K562 (cell line): ENCODE results near the gene PIAS3. TPM values are rescaled to one million over a fixed set of nuclear protein-coding genes. Genes with fewer than 3 reads are reported as not detected.

ENCODE experiments used
- BRD9 ChIP-seq: fragments of 450-650 bp; IDR thresholded peaks from 2 replicates; pipeline ENCODE4 v1.6.1; 2018; ENCODE audit warnings: low read depth; ENCODE audit not compliant: partially characterized antibody
- CBX3 ChIP-seq, 2 experiments: IDR thresholded peaks; 1 replicate in 1 of 2; 2 replicates in 1 of 2; pipeline ENCODE4 v1.6.1; 2012; ENCODE audit warnings: inconsistent platforms in 2 of 2, low read length in 2 of 2, borderline replicate concordance in 1 of 2, control low read depth in 1 of 2
- E2F3 ChIP-seq: fragments of 250-450 bp; sonication (Bioruptor Pico); IDR thresholded peaks from 2 replicates; pipeline ENCODE4 v1.4.0; 2020; ENCODE audit warnings: mild to moderate bottlenecking
- SMC3 ChIP-seq: conservative IDR thresholded peaks from 2 replicates; pipeline ENCODE4 v1.6.1; 2011; ENCODE audit warnings: low read depth, low read length, improper control_type of control experiment; ENCODE audit not compliant: insufficient read depth
- ZNF143 ChIP-seq: sonication (generic); formaldehyde crosslinking; IDR thresholded peaks from 2 replicates; pipeline ENCODE4 v1.9.0; 2022; ENCODE audit warnings: mild to moderate bottlenecking, missing genetic modification reagents
- ZNF586 ChIP-seq: fragments of 450-650 bp; formaldehyde crosslinking; conservative IDR thresholded peaks from 2 replicates; pipeline ENCODE4 v1.4.0; 2020; ENCODE audit warnings: mild to moderate bottlenecking, moderate library complexity
- polyA plus RNA-seq, 8 experiments: library from polyadenylated mRNA; depleted of rRNA in 4 of 8; stranded (reverse) in 5 of 8; unstranded in 3 of 8; fragments of >200 nt; fragmentation: Nextera tagmentation in 2 of 8; fragmentation: Illumina TruSeq in 1 of 8; extraction: Ambion mirVana in 2 of 8; extraction: Trizol in 1 of 8; gene quantifications; 2 replicates each; pipeline versions ENCODE4 v1.2.1 to v1.2.3, GENCODE V29; 2011 to 2014; ENCODE audit warnings: inconsistent platforms in 1 of 8, missing spikeins in 1 of 8
- total RNA-seq, 7 experiments: library from RNA; depleted of rRNA in 6 of 7; stranded (reverse); fragments of >200 nt in 6 of 7; fragmentation: Illumina TruSeq in 2 of 7; extraction: Trizol in 2 of 7; gene quantifications; 2 replicates each; pipeline versions ENCODE4 v1.2.1 to v1.2.3, GENCODE V29; 2011 to 2021; ENCODE audit warnings: low replicate concordance in 1 of 7
- TF ChIP-seq, protein P1 (sequence below): sonication (generic); formaldehyde crosslinking; IDR thresholded peaks from 2 replicates; pipeline ENCODE4 v1.8.1; 2023; ENCODE audit warnings: mild to moderate bottlenecking, missing genetic modification reagents
- TF ChIP-seq, protein P2 (sequence below): sonication (generic); formaldehyde crosslinking; IDR thresholded peaks from 2 replicates; pipeline ENCODE4 v1.8.0; 2022; ENCODE audit warnings: mild to moderate bottlenecking, missing genetic modification reagents
- TF ChIP-seq, protein P3 (sequence below): fragments of 450-650 bp; formaldehyde crosslinking; IDR thresholded peaks from 2 replicates; pipeline ENCODE4 v1.4.0; 2022; ENCODE audit warnings: mild to moderate bottlenecking, moderate library complexity
- TF ChIP-seq, protein P4 (sequence below): fragments of 250-450 bp; sonication (Bioruptor Pico); IDR thresholded peaks from 2 replicates; pipeline ENCODE4 v1.4.0; 2020
- TF ChIP-seq, protein P5 (sequence below), 2 experiments: IDR thresholded peaks; 2 replicates each; pipeline ENCODE4 v1.6.1; 2011; ENCODE audit warnings: borderline replicate concordance in 1 of 2, control low read depth in 1 of 2, low read depth in 1 of 2, low read length in 1 of 2, mild to moderate bottlenecking in 1 of 2, mixed read lengths in 1 of 2, moderate library complexity in 1 of 2; ENCODE audit not compliant: insufficient read depth in 1 of 2, insufficient read length in 1 of 2, poor library complexity in 1 of 2, severe bottlenecking in 1 of 2; ENCODE audit errors: extremely low read depth in 1 of 2
- TF ChIP-seq, protein P6 (sequence below): sonication (generic); formaldehyde crosslinking; IDR thresholded peaks from 2 replicates; pipeline ENCODE4 v1.8.0; 2023; ENCODE audit warnings: mild to moderate bottlenecking, missing genetic modification reagents
- TF ChIP-seq, protein P7 (sequence below): sonication (generic); formaldehyde crosslinking; IDR thresholded peaks from 2 replicates; pipeline ENCODE4 v1.8.0; 2022; ENCODE audit warnings: mild to moderate bottlenecking, missing genetic modification reagents

Gene PIAS3
- total and polyA plus RNA-seq, 9 of the 15 experiments (the other 6 are each of a cell fraction or from before 2014, with no cell fraction given) = 1.1 to 25.6 (median 7.9) TPM

DNA sequence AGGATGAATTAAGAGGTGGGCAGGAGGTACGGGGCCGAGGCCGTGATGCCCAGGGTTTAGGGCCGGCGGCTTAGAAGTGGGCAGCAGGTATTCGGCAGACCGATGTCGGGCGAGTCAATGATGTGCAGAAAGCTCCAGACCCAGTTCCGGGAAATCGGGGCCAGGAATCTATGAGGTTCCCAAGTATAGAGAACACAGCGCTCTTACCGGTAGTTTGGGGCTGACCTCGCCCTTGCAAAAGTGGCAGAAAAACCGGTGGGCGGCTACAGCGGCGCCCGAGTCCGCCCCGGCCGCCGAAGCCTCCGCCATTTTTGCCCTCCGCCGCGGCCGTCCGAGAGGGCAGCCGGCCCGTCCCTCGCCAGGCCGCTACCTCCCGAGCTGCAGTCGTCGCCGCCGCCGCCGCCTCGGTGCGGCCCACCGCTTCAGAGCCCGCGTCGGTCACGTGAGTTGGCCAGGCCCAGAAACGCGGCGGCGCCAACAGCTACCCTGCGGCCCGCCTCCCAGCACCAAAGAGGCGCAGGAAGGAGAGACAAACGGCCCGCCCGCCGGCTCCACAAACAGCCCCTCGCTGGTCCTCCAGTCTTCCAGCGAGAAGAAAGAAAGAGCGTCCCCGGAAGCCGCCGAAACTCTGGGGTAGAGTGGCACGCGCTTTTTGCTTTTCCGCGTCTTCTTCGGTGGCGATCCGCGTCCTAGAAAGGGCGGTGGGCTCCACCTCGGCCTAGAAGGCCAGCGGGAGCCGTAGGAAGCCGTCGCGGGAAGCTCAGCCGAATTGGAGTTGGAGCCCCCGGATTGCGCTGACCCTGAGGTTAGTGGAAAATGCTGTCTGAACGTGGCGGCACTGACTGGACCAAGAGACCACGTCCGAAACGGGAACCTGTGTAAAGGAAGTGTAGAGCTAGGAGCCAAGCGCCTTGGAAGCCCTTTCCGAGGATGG is 35.0 kb downstream of the PIAS3 start, which contains the start of the genes POLR3C and RNF115 (continued):
- TF ChIP-seq, protein P1, sequence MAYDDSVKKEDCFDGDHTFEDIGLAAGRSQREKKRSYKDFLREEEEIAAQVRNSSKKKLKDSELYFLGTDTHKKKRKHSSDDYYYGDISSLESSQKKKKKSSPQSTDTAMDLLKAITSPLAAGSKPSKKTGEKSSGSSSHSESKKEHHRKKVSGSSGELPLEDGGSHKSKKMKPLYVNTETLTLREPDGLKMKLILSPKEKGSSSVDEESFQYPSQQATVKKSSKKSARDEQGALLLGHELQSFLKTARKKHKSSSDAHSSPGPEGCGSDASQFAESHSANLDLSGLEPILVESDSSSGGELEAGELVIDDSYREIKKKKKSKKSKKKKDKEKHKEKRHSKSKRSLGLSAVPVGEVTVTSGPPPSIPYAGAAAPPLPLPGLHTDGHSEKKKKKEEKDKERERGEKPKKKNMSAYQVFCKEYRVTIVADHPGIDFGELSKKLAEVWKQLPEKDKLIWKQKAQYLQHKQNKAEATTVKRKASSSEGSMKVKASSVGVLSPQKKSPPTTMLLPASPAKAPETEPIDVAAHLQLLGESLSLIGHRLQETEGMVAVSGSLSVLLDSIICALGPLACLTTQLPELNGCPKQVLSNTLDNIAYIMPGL (CRISPR knock-in tag) = 0 out of 2 replicates have a peak, but pooled peaks have one; percentile 67
- TF ChIP-seq, protein P2, sequence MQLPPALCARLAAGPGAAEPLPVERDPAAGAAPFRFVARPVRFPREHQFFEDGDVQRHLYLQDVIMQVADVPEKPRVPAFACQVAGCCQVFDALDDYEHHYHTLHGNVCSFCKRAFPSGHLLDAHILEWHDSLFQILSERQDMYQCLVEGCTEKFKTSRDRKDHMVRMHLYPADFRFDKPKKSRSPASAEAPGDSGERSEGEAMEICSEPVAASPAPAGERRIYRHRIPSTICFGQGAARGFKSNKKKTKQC (CRISPR knock-in tag) = peak; percentile 18; the same call in 1 of the 2 replicates
- TF ChIP-seq ZNF586 (CRISPR knock-in tag) (no peak), SMC3 (0 out of 2 replicates have a peak, but pooled peaks have one; percentile 9), ZNF143 (CRISPR knock-in tag) (no peak), BRD9 (no peak), CBX3 (IDR thresholded peaks at IDR 0.05; ENCODE audit: borderline replicate concordance in 1 of 2, low read length in 2 of 2) (peak in 1 of 2 experiments; percentile 11; a peak in 1 of 3 replicates), E2F3 (CRISPR knock-in tag) (peak; percentile 77)
- TF ChIP-seq, protein P3, sequence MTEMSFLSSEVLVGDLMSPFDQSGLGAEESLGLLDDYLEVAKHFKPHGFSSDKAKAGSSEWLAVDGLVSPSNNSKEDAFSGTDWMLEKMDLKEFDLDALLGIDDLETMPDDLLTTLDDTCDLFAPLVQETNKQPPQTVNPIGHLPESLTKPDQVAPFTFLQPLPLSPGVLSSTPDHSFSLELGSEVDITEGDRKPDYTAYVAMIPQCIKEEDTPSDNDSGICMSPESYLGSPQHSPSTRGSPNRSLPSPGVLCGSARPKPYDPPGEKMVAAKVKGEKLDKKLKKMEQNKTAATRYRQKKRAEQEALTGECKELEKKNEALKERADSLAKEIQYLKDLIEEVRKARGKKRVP = no peak
- TF ChIP-seq, protein P4, sequence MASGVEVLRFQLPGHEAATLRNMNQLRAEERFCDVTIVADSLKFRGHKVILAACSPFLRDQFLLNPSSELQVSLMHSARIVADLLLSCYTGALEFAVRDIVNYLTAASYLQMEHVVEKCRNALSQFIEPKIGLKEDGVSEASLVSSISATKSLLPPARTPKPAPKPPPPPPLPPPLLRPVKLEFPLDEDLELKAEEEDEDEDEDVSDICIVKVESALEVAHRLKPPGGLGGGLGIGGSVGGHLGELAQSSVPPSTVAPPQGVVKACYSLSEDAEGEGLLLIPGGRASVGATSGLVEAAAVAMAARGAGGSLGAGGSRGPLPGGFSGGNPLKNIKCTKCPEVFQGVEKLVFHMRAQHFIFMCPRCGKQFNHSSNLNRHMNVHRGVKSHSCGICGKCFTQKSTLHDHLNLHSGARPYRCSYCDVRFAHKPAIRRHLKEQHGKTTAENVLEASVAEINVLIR (CRISPR knock-in tag) = no peak
- TF ChIP-seq, protein P5, sequence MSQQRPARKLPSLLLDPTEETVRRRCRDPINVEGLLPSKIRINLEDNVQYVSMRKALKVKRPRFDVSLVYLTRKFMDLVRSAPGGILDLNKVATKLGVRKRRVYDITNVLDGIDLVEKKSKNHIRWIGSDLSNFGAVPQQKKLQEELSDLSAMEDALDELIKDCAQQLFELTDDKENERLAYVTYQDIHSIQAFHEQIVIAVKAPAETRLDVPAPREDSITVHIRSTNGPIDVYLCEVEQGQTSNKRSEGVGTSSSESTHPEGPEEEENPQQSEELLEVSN (IDR thresholded peaks at IDR 0.05; ENCODE audit: borderline replicate concordance in 1 of 2, extremely low read depth in 1 of 2, insufficient read depth in 1 of 2, insufficient read length in 1 of 2, low read depth in 1 of 2, low read length in 1 of 2, poor library complexity in 1 of 2, severe bottlenecking in 1 of 2) = peak; percentile 48 to 78
- TF ChIP-seq, protein P6, sequence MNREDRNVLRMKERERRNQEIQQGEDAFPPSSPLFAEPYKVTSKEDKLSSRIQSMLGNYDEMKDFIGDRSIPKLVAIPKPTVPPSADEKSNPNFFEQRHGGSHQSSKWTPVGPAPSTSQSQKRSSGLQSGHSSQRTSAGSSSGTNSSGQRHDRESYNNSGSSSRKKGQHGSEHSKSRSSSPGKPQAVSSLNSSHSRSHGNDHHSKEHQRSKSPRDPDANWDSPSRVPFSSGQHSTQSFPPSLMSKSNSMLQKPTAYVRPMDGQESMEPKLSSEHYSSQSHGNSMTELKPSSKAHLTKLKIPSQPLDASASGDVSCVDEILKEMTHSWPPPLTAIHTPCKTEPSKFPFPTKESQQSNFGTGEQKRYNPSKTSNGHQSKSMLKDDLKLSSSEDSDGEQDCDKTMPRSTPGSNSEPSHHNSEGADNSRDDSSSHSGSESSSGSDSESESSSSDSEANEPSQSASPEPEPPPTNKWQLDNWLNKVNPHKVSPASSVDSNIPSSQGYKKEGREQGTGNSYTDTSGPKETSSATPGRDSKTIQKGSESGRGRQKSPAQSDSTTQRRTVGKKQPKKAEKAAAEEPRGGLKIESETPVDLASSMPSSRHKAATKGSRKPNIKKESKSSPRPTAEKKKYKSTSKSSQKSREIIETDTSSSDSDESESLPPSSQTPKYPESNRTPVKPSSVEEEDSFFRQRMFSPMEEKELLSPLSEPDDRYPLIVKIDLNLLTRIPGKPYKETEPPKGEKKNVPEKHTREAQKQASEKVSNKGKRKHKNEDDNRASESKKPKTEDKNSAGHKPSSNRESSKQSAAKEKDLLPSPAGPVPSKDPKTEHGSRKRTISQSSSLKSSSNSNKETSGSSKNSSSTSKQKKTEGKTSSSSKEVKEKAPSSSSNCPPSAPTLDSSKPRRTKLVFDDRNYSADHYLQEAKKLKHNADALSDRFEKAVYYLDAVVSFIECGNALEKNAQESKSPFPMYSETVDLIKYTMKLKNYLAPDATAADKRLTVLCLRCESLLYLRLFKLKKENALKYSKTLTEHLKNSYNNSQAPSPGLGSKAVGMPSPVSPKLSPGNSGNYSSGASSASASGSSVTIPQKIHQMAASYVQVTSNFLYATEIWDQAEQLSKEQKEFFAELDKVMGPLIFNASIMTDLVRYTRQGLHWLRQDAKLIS (CRISPR knock-in tag) = peak; percentile 85
- TF ChIP-seq, protein P7, sequence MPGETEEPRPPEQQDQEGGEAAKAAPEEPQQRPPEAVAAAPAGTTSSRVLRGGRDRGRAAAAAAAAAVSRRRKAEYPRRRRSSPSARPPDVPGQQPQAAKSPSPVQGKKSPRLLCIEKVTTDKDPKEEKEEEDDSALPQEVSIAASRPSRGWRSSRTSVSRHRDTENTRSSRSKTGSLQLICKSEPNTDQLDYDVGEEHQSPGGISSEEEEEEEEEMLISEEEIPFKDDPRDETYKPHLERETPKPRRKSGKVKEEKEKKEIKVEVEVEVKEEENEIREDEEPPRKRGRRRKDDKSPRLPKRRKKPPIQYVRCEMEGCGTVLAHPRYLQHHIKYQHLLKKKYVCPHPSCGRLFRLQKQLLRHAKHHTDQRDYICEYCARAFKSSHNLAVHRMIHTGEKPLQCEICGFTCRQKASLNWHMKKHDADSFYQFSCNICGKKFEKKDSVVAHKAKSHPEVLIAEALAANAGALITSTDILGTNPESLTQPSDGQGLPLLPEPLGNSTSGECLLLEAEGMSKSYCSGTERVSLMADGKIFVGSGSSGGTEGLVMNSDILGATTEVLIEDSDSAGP = no peak
